ENCODE data around the gene LPCAT3. TPM values are rescaled to one million over a fixed set of nuclear protein-coding genes. Genes with fewer than 3 reads are reported as not detected.

Gene LPCAT3
- total RNA-seq, 1 experiment from 2014 or later: 45.8 TPM

DNA sequence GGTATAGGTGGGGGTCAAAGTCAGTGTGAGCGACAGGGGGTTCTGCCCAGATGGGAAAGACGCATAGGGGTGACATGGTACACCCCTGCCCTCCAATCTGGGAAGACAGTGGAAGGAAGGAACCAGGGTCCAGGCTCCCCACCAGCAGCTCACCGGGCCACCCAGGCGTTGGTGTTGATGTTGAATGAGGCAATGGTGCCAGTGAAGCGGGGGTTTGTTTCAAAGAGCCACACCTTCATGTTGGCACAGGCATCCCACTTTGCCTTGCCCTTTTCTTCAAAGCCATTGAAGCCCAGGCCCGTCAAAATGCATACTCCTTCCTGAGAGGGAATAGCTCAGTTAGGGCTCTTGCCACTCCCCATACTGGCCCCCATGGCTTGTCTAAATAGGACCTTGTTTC, 40.1 kb downstream of the LPCAT3 start:
- Histone ChIP-seq H3K9ac (ENCODE audit: low read length) (no peak overlapping the region), H3K4me3 (replicated peaks in 1 of 2; ENCODE audit: low read depth in 1 of 2, low read length in 2 of 2) (no peak overlapping the region), H3K9me2 (ENCODE audit: insufficient read depth) (no peaks in the 10 kb centered on the region), H2AFZ (ENCODE audit: low read depth, low read length, poor library complexity, severe bottlenecking) (no peak overlapping the region), H3K4me2 (ENCODE audit: low read length) (no peak overlapping the region), H3K27me3 (ENCODE audit: insufficient read depth, low read length) (no peaks in the 10 kb centered on the region), H3K9me3 (ENCODE audit: control insufficient read depth in 1 of 2, insufficient read depth in 1 of 2, low read depth in 1 of 2, low read length in 2 of 2) (no peaks in the 10 kb centered on the region), H3K79me2 (ENCODE audit: insufficient read depth, low read length) (peaks cover 16% of the 10 kb centered on the region), H3K27ac (ENCODE audit: low read depth, low read length) (0 out of 2 replicates have a peak overlapping the region, but pooled peaks have one; percentile 27), H3K4me1 (ENCODE audit: control insufficient read depth in 1 of 2, insufficient read depth in 2 of 2, low read length in 2 of 2) (no peaks in the 10 kb centered on the region), H4K20me1 (ENCODE audit: insufficient read depth) (no peaks in the 10 kb centered on the region), H3K36me3 (ENCODE audit: control insufficient read depth in 1 of 2, insufficient read depth in 2 of 2, low read length in 2 of 2) (peaks cover 57 to 63% of the 10 kb centered on the region in 2 experiments)
- no TSS peak for BruUV-seq (replicated peaks)
- RAD21 ChIA-PET (ENCODE audit: low non-redundant PET in 1 of 2, low total read pairs in 2 of 2, uncharacterized antibody in 2 of 2, unreplicated experiment in 2 of 2): no interaction called here
- TF ChIP-seq POLR2A (IDR thresholded peaks at IDR 0.05; ENCODE audit: borderline replicate concordance, extremely low read depth, insufficient read depth, insufficient read length) (no peak), FOSL1 (IDR thresholded peaks at IDR 0.05; ENCODE audit: low read depth) (no peak), CBX3 (IDR thresholded peaks at IDR 0.05; ENCODE audit: low read depth) (no peak), TCF7L2 (IDR thresholded peaks at IDR 0.05; ENCODE audit: borderline replicate concordance, extremely low read depth, insufficient read depth, insufficient read length) (no peak), RAD21 (IDR thresholded peaks at IDR 0.05; ENCODE audit: low read depth) (no peak), JUND (IDR thresholded peaks at IDR 0.05) (no peak), SP1 (IDR thresholded peaks at IDR 0.05; ENCODE audit: low read depth) (no peak), EZH2phosphoT487 (IDR thresholded peaks at IDR 0.05; ENCODE audit: borderline replicate concordance) (no peak), ZNF274 (IDR thresholded peaks at IDR 0.05; ENCODE audit: low read depth, low read length) (no peak), SIN3A (IDR thresholded peaks at IDR 0.05; ENCODE audit: low read depth) (no peak), SRF (IDR thresholded peaks at IDR 0.05; ENCODE audit: low read depth) (no peak), POLR2AphosphoS5 (IDR thresholded peaks at IDR 0.05; ENCODE audit: low read depth, low read length) (no peak), EZH2 (IDR thresholded peaks at IDR 0.05) (no peak), YY1 (IDR thresholded peaks at IDR 0.05; ENCODE audit: extremely low read depth, insufficient replicate concordance, low read depth, low read length) (no peak), CEBPB (IDR thresholded peaks at IDR 0.05; ENCODE audit: low read depth) (no peak)
- TF ChIP-seq, protein P1, sequence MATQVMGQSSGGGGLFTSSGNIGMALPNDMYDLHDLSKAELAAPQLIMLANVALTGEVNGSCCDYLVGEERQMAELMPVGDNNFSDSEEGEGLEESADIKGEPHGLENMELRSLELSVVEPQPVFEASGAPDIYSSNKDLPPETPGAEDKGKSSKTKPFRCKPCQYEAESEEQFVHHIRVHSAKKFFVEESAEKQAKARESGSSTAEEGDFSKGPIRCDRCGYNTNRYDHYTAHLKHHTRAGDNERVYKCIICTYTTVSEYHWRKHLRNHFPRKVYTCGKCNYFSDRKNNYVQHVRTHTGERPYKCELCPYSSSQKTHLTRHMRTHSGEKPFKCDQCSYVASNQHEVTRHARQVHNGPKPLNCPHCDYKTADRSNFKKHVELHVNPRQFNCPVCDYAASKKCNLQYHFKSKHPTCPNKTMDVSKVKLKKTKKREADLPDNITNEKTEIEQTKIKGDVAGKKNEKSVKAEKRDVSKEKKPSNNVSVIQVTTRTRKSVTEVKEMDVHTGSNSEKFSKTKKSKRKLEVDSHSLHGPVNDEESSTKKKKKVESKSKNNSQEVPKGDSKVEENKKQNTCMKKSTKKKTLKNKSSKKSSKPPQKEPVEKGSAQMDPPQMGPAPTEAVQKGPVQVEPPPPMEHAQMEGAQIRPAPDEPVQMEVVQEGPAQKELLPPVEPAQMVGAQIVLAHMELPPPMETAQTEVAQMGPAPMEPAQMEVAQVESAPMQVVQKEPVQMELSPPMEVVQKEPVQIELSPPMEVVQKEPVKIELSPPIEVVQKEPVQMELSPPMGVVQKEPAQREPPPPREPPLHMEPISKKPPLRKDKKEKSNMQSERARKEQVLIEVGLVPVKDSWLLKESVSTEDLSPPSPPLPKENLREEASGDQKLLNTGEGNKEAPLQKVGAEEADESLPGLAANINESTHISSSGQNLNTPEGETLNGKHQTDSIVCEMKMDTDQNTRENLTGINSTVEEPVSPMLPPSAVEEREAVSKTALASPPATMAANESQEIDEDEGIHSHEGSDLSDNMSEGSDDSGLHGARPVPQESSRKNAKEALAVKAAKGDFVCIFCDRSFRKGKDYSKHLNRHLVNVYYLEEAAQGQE (IDR thresholded peaks at IDR 0.05; ENCODE audit: low read depth): no peak
- TF ChIP-seq, protein P2, sequence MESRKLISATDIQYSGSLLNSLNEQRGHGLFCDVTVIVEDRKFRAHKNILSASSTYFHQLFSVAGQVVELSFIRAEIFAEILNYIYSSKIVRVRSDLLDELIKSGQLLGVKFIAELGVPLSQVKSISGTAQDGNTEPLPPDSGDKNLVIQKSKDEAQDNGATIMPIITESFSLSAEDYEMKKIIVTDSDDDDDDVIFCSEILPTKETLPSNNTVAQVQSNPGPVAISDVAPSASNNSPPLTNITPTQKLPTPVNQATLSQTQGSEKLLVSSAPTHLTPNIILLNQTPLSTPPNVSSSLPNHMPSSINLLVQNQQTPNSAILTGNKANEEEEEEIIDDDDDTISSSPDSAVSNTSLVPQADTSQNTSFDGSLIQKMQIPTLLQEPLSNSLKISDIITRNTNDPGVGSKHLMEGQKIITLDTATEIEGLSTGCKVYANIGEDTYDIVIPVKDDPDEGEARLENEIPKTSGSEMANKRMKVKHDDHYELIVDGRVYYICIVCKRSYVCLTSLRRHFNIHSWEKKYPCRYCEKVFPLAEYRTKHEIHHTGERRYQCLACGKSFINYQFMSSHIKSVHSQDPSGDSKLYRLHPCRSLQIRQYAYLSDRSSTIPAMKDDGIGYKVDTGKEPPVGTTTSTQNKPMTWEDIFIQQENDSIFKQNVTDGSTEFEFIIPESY (IDR thresholded peaks at IDR 0.05; ENCODE audit: extremely low read depth, insufficient replicate concordance, low read length): no peak
- TF ChIP-seq, protein P3, sequence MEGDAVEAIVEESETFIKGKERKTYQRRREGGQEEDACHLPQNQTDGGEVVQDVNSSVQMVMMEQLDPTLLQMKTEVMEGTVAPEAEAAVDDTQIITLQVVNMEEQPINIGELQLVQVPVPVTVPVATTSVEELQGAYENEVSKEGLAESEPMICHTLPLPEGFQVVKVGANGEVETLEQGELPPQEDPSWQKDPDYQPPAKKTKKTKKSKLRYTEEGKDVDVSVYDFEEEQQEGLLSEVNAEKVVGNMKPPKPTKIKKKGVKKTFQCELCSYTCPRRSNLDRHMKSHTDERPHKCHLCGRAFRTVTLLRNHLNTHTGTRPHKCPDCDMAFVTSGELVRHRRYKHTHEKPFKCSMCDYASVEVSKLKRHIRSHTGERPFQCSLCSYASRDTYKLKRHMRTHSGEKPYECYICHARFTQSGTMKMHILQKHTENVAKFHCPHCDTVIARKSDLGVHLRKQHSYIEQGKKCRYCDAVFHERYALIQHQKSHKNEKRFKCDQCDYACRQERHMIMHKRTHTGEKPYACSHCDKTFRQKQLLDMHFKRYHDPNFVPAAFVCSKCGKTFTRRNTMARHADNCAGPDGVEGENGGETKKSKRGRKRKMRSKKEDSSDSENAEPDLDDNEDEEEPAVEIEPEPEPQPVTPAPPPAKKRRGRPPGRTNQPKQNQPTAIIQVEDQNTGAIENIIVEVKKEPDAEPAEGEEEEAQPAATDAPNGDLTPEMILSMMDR (IDR thresholded peaks at IDR 0.05 in 2 of 3, conservative IDR thresholded peaks at IDR 0.05 in 1 of 3; ENCODE audit: borderline replicate concordance in 1 of 3, insufficient read depth in 1 of 3, low read depth in 2 of 3, low read length in 2 of 3): no peak
- ATAC-seq (0 out of 2 replicates have a peak, but pooled peaks have one; percentile 8), DNase-seq (ENCODE audit: low read depth, low spot score) (no peak)
- CTCF ChIA-PET: interaction anchor here (0.5 to 1.0 kb wide), 2 partner anchors 13 to 75 kb away, joined by 3 read pairs; no protein-coding TSS in a partner anchor
- POLR2A ChIA-PET: interaction anchor here (1.4 kb wide), 1 partner anchor 130 kb away, joined by 3 read pairs; the partner anchor contains the start of gene C1RL
- intact Hi-C loops (cut with micrococcal nuclease): no loop called here

All from HCT116 (cell line).